Heart left ventricle (tissue), 13 donors: Measurements from ENCODE around the gene ZNF792.

ENCODE experiments used
- POLR2A ChIP-seq, 2 donors: fragments of 450-650 bp; IDR thresholded peaks; one replicate each; pipeline ENCODE4 v1.6.1; 2017; ENCODE audit warnings: antibody characterized with exemption in 2 of 2, mild to moderate bottlenecking in 2 of 2, moderate library complexity in 2 of 2
- TF ChIP-seq, protein P1 (sequence below), 12 donors: fragments of 200-600 bp; sonication (generic) in 4 of 12; IDR thresholded peaks; one replicate each; pipeline versions ENCODE4 v1.5.0 to v1.8.0; 2018 to 2022; ENCODE audit warnings: antibody characterized with exemption in 12 of 12, mild to moderate bottlenecking in 5 of 12
- donor health status: ischemic (EF 13 %, LVEDD 7.1; RV severe dilation, severe dysfunction).
- donor health status: DM: no; HTN: yes; CAD: no.
- donor health status: DM: no; HTN: no; CAD: no.
- donor health status: ischemic (EF 25% LVEDD 6.9; RV normal size, moderate dysfunction).
- donor health status: ischemic (EF 25% LVEDD 5.7; RV mildly dilated, moderate dysfunction).
- donor health status: ischemic (EF 35%, LVEDD 5.7; RV mildly dilated, moderate dysfunction).
- donor health status: nonischemic (EF 11% LVEDD 7.7; RV severe dilation, severe dysfunction).
- donor health status: DM: yes; HTN: yes; CAD: no.
- donor health status: PGD.
- donor health status: ischemic (EF 29% LVEDD 5.4; RV normal size, mild dysfunction).
- donor health status: nonischemic (EF 23%, LVEDD 6.1; RV moderate dilation, normal function).

GRCh38 chr19:34938886-34939285 lies 25.1 kb downstream of the ZNF792 start:
- no peak for TF ChIP-seq POLR2A (IDR thresholded peaks at IDR 0.05)
- TF ChIP-seq, protein P1, sequence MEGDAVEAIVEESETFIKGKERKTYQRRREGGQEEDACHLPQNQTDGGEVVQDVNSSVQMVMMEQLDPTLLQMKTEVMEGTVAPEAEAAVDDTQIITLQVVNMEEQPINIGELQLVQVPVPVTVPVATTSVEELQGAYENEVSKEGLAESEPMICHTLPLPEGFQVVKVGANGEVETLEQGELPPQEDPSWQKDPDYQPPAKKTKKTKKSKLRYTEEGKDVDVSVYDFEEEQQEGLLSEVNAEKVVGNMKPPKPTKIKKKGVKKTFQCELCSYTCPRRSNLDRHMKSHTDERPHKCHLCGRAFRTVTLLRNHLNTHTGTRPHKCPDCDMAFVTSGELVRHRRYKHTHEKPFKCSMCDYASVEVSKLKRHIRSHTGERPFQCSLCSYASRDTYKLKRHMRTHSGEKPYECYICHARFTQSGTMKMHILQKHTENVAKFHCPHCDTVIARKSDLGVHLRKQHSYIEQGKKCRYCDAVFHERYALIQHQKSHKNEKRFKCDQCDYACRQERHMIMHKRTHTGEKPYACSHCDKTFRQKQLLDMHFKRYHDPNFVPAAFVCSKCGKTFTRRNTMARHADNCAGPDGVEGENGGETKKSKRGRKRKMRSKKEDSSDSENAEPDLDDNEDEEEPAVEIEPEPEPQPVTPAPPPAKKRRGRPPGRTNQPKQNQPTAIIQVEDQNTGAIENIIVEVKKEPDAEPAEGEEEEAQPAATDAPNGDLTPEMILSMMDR (IDR thresholded peaks at IDR 0.05): no peak
